Colonic mucosa (tissue), 2 donors: ENCODE data around the gene PSPH. TPM values are rescaled to one million over a fixed set of nuclear protein-coding genes. Genes with fewer than 3 reads are reported as not detected.

Source experiments
- total RNA-seq, 2 donors: library from RNA; stranded (reverse); fragmentation: NEBNext Ultra II Directional in 1 of 2; extraction: Animal tissue kit (Norgen Biotek cat#: 25700) in 1 of 2; gene quantifications; one replicate each; pipeline ENCODE4 v1.2.1, GENCODE V29; 2021
- donor health status: DM: no; HTN: no; CAD: no.
- donor health status: DM: no; HTN: no; CAD: no.

The PSPH gene
- total RNA-seq, 2 donors from 2014 or later, result 7.5 to 23.4 TPM

Other genes with a start within 250 kb of the PSPH start
- not detected for gene SEPTIN14, start 188.7 kb downstream of the PSPH start, total RNA-seq
- gene ZNF713, start 164.0 kb downstream of the PSPH start, total RNA-seq, result 1 to 10 TPM; 1.4 to 1.5 TPM
- gene MRPS17, start 99.6 kb downstream of the PSPH start, total RNA-seq, result 10 to 100 TPM; 10.4 to 19.3 TPM
- gene NIPSNAP2, start 86.9 kb downstream of the PSPH start, total RNA-seq, result 10 to 100 TPM; 32.2 to 67.5 TPM
- 100 to 1,000 TPM in 1 of 2 donors, 10 to 100 TPM in 1; 77.8 to 146 TPM for gene CCT6A, start 321 bp upstream of the PSPH start, total RNA-seq
- gene SUMF2, start 12.8 kb upstream of the PSPH start, total RNA-seq, result 100 to 1,000 TPM in 1 of 2 donors, 10 to 100 TPM in 1; 90.7 to 103 TPM
- gene PHKG1, start 41.5 kb upstream of the PSPH start, total RNA-seq, result 1 to 10 TPM; 1.1 to 1.7 TPM
- gene CHCHD2, start 55.0 kb upstream of the PSPH start, total RNA-seq, result 100 to 1,000 TPM; 338 to 580 TPM
- gene NUPR2, start 65.0 kb upstream of the PSPH start, total RNA-seq, result 1 to 10 TPM; 1.3 to 2.5 TPM